GM19025 (cell line): Measurements from ENCODE around the gene MT1H.

Experiments used
- ATAC-seq: cut with Tn5 transposase; IDR thresholded peaks from one replicate; pipeline ENCODE4 v1.9.1; 2021; ENCODE audit warnings: mild to moderate bottlenecking, low read depth, moderate library complexity; ENCODE audit not compliant: unreplicated experiment

Gene MT1H

DNA sequence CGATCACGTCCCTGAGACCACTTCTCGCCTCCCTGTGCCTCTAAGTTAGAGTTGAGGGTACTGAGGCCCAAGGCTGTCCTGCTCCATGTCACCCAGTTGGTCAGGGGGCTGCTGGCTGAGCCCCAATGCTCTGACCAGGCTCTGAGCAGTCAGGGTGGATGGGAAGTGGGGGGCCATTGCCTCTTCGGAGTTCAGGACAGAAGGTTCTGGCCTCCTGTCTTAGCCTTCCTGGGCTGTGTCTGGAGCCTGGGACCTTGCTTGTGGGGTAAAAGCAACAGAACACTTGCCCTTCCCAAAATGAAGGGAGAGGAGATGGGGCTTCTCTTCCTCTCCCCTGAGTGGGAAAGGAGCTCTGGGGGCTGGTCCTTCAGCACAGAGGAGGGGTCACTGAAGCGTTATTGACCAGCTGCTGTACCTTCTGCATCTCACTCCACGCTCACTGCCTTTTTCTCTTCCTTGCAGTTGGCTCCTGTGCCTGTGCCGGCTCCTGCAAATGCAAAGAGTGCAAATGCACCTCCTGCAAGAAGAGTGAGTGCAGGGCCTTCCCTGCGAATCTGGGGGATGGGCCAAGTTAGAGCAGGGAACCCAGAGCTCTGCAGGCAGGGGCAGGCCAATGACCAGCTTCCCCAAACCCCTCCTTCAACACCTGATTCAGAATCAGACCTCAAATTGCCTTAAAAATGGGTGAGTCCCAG is 13.2 kb downstream of the MT1H start:
- ATAC-seq = no peak

- ATAC-seq = no peak
These were observed 14.0 kb downstream of the MT1H start for GRCh38 chr16:56683424-56684172.

DNA sequence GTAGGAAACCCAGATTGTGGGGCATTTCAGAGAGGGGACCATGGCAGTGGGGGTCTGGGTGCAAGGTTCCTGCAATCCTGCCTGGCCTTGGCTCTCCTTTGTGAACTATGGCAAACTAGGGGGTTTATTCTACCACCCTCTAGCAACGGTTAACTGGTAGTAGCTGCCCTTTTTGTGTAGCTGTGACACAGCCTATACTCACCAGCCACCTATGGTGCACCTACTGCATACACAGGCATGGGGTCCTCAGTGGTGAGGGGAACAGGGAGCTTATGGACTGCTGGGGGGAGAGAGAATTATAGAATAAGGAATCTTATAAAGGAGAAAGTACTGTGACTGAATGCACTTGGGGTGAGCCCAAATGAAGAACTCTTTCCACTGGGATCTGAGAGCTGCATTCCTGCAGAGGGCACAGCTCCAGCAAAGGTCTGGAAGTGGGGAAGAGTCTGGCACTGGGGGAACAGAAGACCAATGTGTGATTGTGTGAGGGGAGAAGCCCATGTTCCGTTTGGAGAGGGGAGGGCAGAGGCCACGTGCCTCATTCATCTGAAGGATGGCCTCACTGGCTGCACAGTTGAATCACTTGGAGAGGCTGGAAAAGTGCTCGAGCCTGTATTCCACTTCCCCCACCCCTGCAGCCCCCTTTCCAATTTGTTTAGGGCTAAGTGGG is 14.8 kb downstream of the MT1H start:
- no peak for ATAC-seq

DNA sequence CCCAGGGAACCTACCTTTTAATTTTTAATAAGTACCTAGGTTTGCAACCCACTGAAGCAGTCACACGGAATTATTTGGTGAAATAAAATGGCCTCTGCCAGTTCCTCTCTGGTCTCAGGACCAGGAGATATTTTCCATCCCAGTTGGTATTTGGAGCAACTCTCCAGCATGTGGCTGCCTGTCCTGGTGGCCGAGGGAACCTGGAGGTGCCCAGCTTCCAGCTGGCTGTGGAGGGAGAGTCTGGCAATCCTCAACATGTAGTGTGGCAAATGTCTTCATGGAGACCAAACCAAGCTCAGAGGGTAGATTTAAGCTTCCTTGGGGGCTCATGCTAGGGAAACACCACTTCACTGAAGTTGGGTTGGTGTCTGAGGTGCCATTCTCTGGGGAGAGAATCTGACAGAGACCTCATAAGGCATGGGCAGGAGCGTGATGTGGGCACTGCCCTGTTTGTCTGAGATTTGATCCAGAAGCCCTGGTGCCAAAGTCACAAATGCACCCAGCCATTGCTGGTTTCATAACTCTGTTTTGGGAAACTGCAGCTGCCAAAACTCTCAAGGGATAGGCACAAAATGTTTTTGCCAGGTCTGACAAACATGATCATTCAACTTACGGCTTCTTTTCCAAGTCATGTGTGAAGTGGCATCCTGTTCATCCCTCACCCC is 15.4 kb downstream of the MT1H start:
- no peak for ATAC-seq

DNA sequence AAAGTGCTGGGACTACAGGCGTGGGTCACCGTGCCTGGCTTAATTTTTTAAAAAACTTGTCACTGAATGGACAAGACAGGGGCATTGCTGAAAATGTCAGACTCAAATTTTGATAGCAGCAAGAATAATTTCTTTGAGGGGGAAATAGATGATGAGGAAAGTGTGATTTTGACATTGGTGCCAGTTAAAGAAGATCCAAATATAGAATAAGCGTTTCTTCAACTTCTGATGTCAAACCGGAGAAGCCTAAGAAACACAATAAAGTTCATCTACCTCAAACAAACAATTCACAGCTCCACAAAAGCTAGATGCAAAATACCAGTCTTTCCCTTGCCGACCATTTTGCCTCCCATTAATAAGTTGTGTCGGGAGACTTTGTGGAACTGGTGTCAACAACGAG is 17.1 kb downstream of the MT1H start:
- no peak for ATAC-seq

GRCh38 chr16:56688762-56689161 is 19.1 kb downstream of the MT1H start:
- ATAC-seq = no peak

DNA sequence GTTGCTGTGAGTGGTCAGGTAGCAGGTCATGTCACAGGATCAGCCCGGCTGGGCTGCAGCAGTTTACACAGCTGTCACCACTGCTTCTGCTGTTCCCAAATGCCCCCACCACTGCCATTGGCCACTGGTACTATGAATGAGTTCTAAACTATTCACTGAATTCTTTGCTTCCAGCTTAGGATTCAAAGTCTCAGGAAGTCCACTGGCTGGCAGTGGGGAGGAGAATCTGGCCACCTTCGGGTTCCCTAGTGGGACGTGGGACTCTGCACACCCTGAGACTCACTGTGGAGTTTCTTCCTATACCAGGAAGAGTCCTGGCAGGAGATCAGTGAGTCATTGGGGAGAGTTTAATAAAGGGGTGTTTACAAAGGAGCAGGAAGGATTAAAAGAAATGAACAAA is 19.6 kb downstream of the MT1H start:
- no peak for ATAC-seq

DNA sequence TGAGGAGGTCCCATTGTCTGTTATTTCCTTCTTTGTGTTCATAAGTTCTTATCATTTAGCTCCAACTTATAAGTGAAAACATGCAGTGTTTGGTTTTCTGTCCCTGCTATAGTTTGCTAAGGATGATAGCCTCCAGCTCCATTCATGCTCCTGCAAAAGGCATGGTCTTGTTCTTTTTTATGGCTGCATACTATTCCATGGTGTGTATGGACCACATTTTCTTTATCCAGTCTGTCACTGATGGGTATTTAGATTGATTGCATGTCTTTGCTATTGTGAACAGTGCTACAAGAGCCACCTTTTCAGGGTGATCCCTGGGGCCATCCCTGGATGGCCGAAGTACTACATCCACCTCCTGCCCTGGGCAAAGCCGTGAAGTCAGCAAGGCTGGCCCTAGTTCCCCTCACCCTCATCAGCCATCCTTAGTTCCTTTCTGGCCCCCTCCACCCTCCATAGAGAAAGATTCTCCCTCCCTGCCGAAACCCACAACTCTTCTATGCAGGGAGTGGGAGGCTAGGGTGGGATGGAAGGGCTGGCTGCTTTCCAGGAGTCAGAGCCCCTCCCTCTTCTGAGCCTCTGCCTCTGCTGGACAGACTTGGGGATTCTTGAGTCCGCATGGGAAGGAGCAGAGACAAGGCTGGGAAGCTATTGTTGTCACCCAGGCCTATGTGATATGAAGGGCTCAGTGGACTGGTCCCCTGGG is 21.0 kb downstream of the MT1H start:
- ATAC-seq = no peak

GRCh38 chr16:56691885-56692284 is 22.3 kb downstream of the MT1H start:
- no peak for ATAC-seq

DNA sequence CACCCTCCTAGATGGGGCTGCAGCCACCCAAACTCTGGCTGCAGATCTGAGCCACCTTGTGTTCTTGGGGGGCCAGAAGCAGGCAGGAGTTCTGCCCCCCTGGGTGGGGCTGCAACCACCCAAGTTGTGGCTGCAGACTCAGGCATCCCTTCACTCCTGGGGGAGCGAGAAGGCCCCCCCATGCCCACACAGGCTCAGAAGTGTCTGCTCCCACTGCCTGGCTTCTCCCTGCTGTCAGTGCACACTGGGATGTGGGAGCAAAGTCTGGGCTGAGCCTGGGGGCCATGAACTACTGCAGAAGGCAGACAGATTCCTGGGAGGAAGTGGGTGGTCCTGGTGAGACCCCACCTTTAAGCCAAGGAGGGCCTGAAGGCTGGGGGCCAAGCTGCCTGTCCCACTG is 25.6 kb downstream of the MT1H start:
- ATAC-seq = no peak

- ATAC-seq = no peak
These were observed 28.0 kb downstream of the MT1H start for GRCh38 chr16:56697456-56698155.

DNA sequence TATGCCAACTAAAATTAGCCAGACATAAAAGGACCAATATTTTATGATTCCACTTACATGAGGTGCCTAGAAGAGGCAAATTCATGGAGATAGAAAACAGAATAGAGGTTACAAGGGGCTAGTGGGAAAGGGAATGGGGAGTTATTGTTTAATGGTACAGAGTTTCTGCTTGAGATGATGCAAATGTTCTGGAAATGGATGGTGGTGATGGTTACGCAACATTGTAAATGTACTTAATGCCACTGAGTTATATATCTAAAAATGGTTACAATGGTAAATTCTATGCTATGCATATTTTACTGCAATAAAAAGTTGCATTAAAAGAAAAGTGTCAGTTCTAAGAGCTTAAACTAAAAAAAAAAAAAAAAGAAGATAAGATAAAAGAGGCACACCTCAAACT is 30.6 kb downstream of the MT1H start:
- no peak for ATAC-seq

DNA sequence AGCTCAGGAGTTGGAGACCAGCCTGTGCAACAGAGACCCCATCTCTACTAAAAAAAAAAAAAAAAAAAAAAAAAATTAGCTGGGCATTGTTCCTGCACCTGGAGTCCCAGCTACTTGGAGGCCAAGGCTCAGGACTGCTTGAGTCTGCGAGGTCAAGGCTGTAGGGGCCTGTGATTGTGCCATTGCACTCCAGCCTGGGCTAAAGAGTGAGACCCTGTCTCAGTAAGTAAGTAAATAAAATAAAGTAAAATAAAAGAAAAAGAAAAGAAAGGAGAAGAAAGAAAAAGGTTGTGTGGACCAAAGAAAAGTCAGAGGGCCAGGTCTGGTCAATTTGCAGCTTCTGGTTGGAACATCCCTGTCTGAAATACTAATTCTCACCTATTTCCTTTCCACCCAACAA is 31.0 kb downstream of the MT1H start:
- ATAC-seq = no peak

GRCh38 chr16:56701534-56701933 is 31.9 kb downstream of the MT1H start:
- ATAC-seq = no peak

DNA sequence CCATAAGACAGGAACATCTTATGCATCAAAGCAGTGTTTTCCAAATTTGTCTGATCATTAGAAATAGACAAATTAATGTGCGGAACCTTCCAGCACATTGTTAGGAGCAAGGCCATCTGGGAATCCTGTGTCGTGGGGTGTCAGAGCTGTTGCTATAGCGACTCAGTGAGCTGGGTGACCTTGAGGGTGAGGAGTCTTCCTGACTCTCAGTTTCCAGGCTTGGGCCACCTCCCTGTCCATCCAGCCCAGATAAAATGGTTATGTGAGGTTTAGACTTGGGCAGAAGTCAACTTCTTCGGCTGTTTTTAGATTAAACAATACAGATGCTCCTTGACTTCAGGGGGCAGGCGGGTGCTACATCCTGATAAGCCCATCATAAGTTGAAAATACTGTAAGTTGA is 33.2 kb downstream of the MT1H start:
- no peak for ATAC-seq

DNA sequence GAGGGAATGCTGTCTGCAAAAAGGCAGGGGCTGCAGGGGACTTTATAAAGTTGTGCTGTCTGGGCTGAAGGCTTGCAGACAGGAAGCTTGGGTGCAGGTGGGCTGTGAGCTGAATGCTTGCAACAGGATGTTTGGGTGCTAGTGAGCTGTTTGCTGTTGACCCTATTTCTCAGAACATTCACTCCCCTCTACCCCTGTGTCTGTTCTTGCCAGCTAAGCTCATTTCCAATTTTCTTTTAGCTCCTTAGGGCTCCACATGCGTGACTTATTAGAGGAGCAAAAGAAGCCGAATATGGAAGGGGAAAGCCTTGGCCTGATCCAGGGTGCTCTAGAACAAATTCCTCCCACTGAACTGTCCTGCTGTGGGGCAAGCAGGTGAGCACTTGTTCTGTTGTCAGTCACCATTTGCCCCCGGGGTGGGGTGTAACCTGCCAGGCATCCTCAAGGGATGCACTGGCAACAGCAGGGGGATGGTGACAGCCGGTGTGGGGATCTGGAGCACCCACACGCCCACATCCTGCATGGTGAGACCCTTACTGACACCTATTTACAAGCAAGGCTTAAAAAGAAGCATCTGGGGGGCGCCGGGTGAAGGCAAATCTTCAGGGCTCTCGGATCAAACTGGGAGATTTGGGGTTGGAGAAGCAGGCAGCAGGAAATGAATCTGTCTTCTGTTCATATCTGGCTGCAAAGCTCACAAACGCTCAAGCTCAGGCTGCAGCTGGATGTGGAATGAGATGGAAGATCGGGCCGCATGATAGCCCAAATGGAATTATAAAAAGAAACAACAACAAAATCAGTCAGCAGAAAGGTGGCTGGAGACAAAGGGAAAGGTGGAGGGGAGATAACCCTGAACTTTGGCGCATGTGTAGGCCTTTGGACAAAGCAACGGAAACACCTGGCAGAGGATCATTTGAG is 39.2 kb downstream of the MT1H start:
- no peak for ATAC-seq

DNA sequence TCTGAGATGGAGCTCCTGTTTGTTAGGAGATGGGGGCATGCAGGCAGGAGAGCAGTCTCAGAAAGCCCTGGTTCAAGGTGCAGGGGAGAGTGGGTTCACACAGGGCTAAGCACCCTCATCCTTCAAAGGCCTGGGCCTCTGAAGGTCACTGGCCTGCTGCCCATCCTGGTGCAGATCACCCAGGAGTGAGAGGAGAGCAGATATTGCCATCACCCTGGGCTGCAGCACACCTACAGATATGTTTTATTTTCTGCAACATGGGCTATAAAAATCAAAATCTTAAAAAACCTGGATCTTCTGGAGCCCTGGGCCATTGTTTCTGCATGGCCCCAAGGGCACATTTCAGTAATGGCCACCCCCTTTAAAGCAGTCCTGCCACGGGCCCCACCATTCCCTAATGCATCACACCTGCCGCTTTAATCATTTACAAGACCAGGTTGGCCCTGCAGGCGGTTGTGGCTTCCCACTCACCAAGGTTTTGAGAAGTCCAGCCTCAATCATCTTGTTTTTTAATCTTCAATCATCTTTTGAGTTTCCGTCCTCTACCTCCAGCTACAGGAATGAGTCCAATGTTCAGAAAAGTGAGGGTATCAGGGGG is 39.9 kb downstream of the MT1H start:
- no peak for ATAC-seq

DNA sequence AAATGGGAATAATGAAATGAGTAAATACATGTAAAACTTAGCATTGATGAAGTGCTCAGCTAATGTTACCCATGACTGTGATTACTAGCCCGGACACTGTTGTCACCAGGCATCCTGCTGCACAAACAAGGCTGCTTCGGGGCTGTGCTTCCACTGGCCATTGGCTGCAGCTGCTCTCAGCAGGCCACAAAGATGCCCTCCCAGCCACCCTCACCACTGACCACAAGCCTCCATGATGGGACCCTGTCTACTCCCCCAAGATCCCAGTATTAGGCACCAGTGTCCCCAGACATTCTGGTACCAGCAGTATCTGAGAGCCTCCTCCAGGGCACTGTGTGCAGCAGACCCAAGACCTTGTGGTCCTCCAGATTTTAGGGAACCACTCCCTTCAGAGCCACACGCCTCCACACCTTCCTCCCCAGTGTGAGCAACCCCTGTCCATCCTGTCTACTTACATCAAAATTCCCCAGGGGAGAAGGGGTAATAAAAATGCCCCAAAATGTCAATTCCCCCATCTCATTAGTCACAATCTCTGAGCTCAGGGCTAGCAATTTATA is 40.6 kb downstream of the MT1H start:
- ATAC-seq = no peak
